ENCODE data around the gene MPRIP. TPM values are rescaled to one million over a fixed set of nuclear protein-coding genes. Genes with fewer than 3 reads are reported as not detected.

Gene MPRIP
- total and polyA plus RNA-seq, 2 donors (not counting 3 experiments of a cell fraction or from before 2014, with no cell fraction given): 94.6 to 246 TPM

DNA sequence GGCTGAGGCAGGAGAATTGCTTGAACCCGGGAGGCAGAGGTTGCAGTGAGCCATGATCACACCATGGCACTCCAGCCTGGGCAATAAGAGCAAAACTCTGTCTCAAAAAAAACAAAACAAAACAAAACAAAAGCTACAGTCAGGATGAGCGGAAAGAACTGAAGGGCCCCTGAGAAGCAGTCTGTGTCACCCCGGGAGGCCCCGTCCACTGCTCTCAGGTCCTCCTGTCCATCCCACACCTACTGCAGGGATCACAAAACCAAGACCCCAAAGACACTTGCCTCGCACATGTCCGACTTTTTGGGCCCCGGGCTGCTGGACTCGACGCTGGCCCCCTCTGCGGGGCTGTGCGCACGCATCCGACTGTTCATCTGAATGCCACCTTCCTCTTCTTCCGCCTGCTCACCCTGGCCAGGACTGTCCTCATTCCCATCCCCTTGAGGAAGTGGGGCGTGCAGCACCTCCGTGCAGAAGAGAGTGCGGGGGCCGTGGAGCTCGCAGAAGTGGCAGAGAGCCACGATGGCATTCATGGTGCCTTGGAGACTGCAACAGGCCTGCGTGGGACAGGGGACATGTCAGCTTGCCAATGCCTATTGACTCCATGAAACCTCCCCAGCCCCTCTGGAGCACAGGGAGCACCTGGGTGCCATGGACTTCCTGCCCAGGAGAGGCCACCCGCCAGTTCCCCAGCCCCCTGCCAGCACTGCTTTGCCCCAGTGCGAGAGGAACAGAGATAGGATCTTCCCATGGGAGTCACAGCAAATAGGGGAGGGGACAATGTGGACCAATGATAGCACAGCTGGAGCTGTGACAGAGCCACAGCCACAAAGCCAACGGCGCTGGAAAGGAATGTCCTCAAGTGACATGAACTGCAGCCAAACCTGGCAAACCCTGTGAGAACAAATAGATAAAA, 185.6 kb downstream of the MPRIP start:
- no peak overlapping the region for H3K4me2 ChIP-seq (ENCODE audit: insufficient read depth, low read length)
- ChIA-PET CTCF (interaction anchor here (2.1 kb wide), 1 partner anchor 86 kb away, joined by 9 read pairs; no protein-coding TSS in a partner anchor), POLR2A (no interaction called here)
- H3K4me3 ChIP-seq (replicated peaks in 1 of 3; ENCODE audit: insufficient read depth in 1 of 3, low read depth in 1 of 3, low read length in 3 of 3): no peak overlapping the region
- DNase-seq (ENCODE audit: low read depth, low spot score) (no peak), FAIRE-seq (no peak)
- peaks cover 9 to 71% of the 10 kb centered on the region in 2 experiments for H3K36me3 ChIP-seq (ENCODE audit: control insufficient read depth in 2 of 2, extremely low read depth in 1 of 2, insufficient read depth in 2 of 2, low read length in 2 of 2)
- no peak overlapping the region for H2AFZ ChIP-seq (ENCODE audit: low read depth, low read length)
- H3K79me2 ChIP-seq (ENCODE audit: control insufficient read depth, insufficient read depth, low read length): no peaks in the 10 kb centered on the region
- TF ChIP-seq POLR2A (IDR thresholded peaks at IDR 0.05; ENCODE audit: low read depth, low read length) (no peak), FOS (IDR thresholded peaks at IDR 0.05; ENCODE audit: borderline replicate concordance, insufficient read depth, low read length) (no peak), POLR2AphosphoS5 (IDR thresholded peaks at IDR 0.05; ENCODE audit: insufficient read depth, low read depth, low read length) (no peak), EZH2 (IDR thresholded peaks at IDR 0.05; ENCODE audit: borderline replicate concordance, low read depth, low read length, severe bottlenecking) (no peak), JUN (IDR thresholded peaks at IDR 0.05; ENCODE audit: borderline replicate concordance, insufficient read depth, insufficient read length, low read depth) (no peak), GATA2 (IDR thresholded peaks at IDR 0.05; ENCODE audit: insufficient read depth, insufficient read length, low read depth, low read length) (no peak)
- TF ChIP-seq, protein P1, sequence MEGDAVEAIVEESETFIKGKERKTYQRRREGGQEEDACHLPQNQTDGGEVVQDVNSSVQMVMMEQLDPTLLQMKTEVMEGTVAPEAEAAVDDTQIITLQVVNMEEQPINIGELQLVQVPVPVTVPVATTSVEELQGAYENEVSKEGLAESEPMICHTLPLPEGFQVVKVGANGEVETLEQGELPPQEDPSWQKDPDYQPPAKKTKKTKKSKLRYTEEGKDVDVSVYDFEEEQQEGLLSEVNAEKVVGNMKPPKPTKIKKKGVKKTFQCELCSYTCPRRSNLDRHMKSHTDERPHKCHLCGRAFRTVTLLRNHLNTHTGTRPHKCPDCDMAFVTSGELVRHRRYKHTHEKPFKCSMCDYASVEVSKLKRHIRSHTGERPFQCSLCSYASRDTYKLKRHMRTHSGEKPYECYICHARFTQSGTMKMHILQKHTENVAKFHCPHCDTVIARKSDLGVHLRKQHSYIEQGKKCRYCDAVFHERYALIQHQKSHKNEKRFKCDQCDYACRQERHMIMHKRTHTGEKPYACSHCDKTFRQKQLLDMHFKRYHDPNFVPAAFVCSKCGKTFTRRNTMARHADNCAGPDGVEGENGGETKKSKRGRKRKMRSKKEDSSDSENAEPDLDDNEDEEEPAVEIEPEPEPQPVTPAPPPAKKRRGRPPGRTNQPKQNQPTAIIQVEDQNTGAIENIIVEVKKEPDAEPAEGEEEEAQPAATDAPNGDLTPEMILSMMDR (IDR thresholded peaks at IDR 0.05; ENCODE audit: extremely low read depth in 1 of 2, insufficient read depth in 1 of 2, low read depth in 1 of 2, low read length in 2 of 2): no peak
- TF ChIP-seq, protein P2, sequence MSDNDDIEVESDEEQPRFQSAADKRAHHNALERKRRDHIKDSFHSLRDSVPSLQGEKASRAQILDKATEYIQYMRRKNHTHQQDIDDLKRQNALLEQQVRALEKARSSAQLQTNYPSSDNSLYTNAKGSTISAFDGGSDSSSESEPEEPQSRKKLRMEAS (IDR thresholded peaks at IDR 0.05; ENCODE audit: insufficient read depth, insufficient read length): no peak
- no peaks in the 10 kb centered on the region for H3K4me1 ChIP-seq (ENCODE audit: control insufficient read depth, extremely low read depth, insufficient read depth, low read length)
- H3K9me1 ChIP-seq (replicated peaks; ENCODE audit: control insufficient read depth, extremely low read depth, insufficient read depth, low read length): no peaks in the 10 kb centered on the region
- H4K20me1 ChIP-seq (replicated peaks; ENCODE audit: control insufficient read depth, extremely low read depth, insufficient read depth, low read length): no peaks in the 10 kb centered on the region
- BruUV-seq (replicated peaks): no TSS peak
- no peak overlapping the region for H3K27ac ChIP-seq (ENCODE audit: insufficient read depth, low read depth, low read length)
- dilution Hi-C loops (cut with MboI; ENCODE audit: extremely low pct_ligation_motif_present, low sequenced_read_pairs): no loop called here
- H3K9me3 ChIP-seq (replicated peaks; ENCODE audit: control insufficient read depth, insufficient read depth, low read length): no peaks in the 10 kb centered on the region
- H3K9ac ChIP-seq (replicated peaks; ENCODE audit: extremely low read depth, insufficient read depth, low read length): no peak overlapping the region
- H3K27me3 ChIP-seq (ENCODE audit: control insufficient read depth in 2 of 2, insufficient read depth in 2 of 2, low read length in 2 of 2): no peaks in the 10 kb centered on the region
- intact Hi-C loops (cut with micrococcal nuclease): no loop called here

All from endothelial cell of umbilical vein (primary cell).